PC-3 (cell line): ENCODE data around the gene PIGM. TPM values are rescaled to one million over a fixed set of nuclear protein-coding genes. Genes with fewer than 3 reads are reported as not detected.

Experiments used
- ATAC-seq: fragments of 200-7000 bp; cut with Tn5 transposase; 2 replicates; pipeline ENCODE4 v1.9.1; 2020; ENCODE audit warnings: mild to moderate bottlenecking, moderate library complexity
- BruUV-seq: library from RNA; stranded (reverse); fragments of 400-500 nt; replicated peaks from 2 replicates; lab custom pipeline; 2021; lab: Mats Ljungman, UMichigan
- CTCF ChIA-PET: fragments of 300-600 bp; sonication (Branson Sonifier 250); formaldehyde crosslinking; loops from one replicate; lab custom pipeline; 2022; ENCODE audit warnings: antibody characterized with exemption; lab: Charles Lee
- POLR2A ChIA-PET: fragments of 300-600 bp; sonication (Branson Sonifier 250); formaldehyde crosslinking; loops from one replicate; lab custom pipeline; 2022; ENCODE audit warnings: antibody characterized with exemption; ENCODE audit not compliant: unreplicated experiment; lab: Charles Lee
- DNase-seq: peaks from one replicate; pipeline ENCODE4 v3.0.0-alpha.2; 2015
- H2AFZ ChIP-seq: fragments of 300-600 bp; sonication (generic); 2 replicates; pipeline ENCODE4 v1.6.0; 2016; ENCODE audit warnings: antibody characterized with exemption, low read length
- H3F3A ChIP-seq: fragments of 300-600 bp; sonication (generic); one replicate; pipeline ENCODE4 v1.6.0; 2017; ENCODE audit warnings: antibody characterized with exemption, low read length, control low read depth, mild to moderate bottlenecking; ENCODE audit not compliant: unreplicated experiment
- H3K27ac ChIP-seq: fragments of 300-600 bp; sonication (generic); 2 replicates; pipeline ENCODE4 v1.5.1; 2016; ENCODE audit warnings: mild to moderate bottlenecking, low read length
- H3K27me3 ChIP-seq: fragments of 300-600 bp; sonication (generic); 2 replicates; pipeline ENCODE4 v1.6.1; 2016; ENCODE audit warnings: low read length, mixed read lengths
- H3K36me3 ChIP-seq: fragments of 300-600 bp; sonication (generic); 2 replicates; pipeline ENCODE4 v1.6.1; 2016; ENCODE audit warnings: low read depth, mixed run types, low read length, mixed read lengths
- H3K4me1 ChIP-seq: fragments of 300-600 bp; sonication (generic); 2 replicates; pipeline ENCODE4 v1.5.1; 2016; ENCODE audit warnings: low read length; ENCODE audit not compliant: insufficient read depth
- H3K4me2 ChIP-seq: fragments of 300-600 bp; sonication (generic); 2 replicates; pipeline ENCODE4 v1.6.0; 2016; ENCODE audit warnings: low read length
- H3K4me3 ChIP-seq: fragments of 300-600 bp; sonication (generic); 2 replicates; pipeline ENCODE4 v1.5.1; 2016; ENCODE audit warnings: mild to moderate bottlenecking, low read length, mixed read lengths
- H3K79me2 ChIP-seq: fragments of 300-600 bp; sonication (generic); 2 replicates; pipeline ENCODE4 v1.6.1; 2017; ENCODE audit warnings: low read length, mixed read lengths
- H3K9ac ChIP-seq: fragments of 300-600 bp; sonication (generic); 2 replicates; pipeline ENCODE4 v1.6.0; 2016; ENCODE audit warnings: mild to moderate bottlenecking, low read length
- H3K9me2 ChIP-seq: fragments of 300-600 bp; sonication (generic); replicated peaks from 2 replicates; pipeline ENCODE4 v1.6.1; 2016; ENCODE audit warnings: mixed run types, low read length, mixed read lengths
- H3K9me3 ChIP-seq: fragments of 300-600 bp; sonication (generic); 2 replicates; pipeline ENCODE4 v1.6.1; 2016; ENCODE audit warnings: low read length, mixed read lengths
- H4K20me1 ChIP-seq: fragments of 300-600 bp; sonication (generic); 2 replicates; pipeline ENCODE4 v1.6.1; 2016; ENCODE audit warnings: low read length, mixed read lengths
- EZH2 ChIP-seq: fragments of 300-600 bp; sonication (generic); IDR thresholded peaks from one replicate; pipeline ENCODE4 v1.6.1; 2017; ENCODE audit warnings: antibody characterized with exemption, mild to moderate bottlenecking, low read length; ENCODE audit not compliant: unreplicated experiment
- EZH2phosphoT487 ChIP-seq: fragments of 300-600 bp; sonication (generic); IDR thresholded peaks from 2 replicates; pipeline ENCODE4 v1.6.1; 2018; ENCODE audit warnings: mild to moderate bottlenecking, antibody characterized with exemption, low read length, borderline replicate concordance
- intact Hi-C: fragments of 100-400 bp; cut with micrococcal nuclease; formaldehyde crosslinking; loops from 2 replicates; pipeline ENCODE4 v1.9.0; 2023
- total RNA-seq: library from RNA; depleted of rRNA; stranded (reverse); fragments of >200 nt; gene quantifications from 2 replicates; pipeline ENCODE4 v1.2.3, GENCODE V29; 2014
- TF ChIP-seq, protein P1 (sequence below): fragments of 300-600 bp; sonication (generic); conservative IDR thresholded peaks from 2 replicates; pipeline ENCODE4 v1.5.1; 2017; ENCODE audit warnings: antibody characterized with exemption, low read depth, mild to moderate bottlenecking, low read length

PIGM gene
- total RNA-seq, 1 experiment from 2014 or later = 6.9 TPM

GRCh38 chr1:159989581-159989980 lies 42.2 kb downstream of the PIGM start:
- Histone ChIP-seq H3K9ac (no peak overlapping the region), H3K4me2 (no peak overlapping the region), H3K27ac (no peak overlapping the region), H3K4me3 (no peak overlapping the region), H4K20me1 (no peaks in the 10 kb centered on the region), H3K27me3 (no peaks in the 10 kb centered on the region), H3K9me3 (no peaks in the 10 kb centered on the region), H3K79me2 (no peaks in the 10 kb centered on the region), H3K9me2 (0 out of 2 replicates have a peak, but pooled peaks cover 8% of the 10 kb centered on the region), H3K36me3 (no peaks in the 10 kb centered on the region), H3F3A (no peaks in the 10 kb centered on the region), H2AFZ (no peak overlapping the region), H3K4me1 (peaks cover 19% of the 10 kb centered on the region)
- TF ChIP-seq EZH2 = no peak
- TF ChIP-seq, protein P1, sequence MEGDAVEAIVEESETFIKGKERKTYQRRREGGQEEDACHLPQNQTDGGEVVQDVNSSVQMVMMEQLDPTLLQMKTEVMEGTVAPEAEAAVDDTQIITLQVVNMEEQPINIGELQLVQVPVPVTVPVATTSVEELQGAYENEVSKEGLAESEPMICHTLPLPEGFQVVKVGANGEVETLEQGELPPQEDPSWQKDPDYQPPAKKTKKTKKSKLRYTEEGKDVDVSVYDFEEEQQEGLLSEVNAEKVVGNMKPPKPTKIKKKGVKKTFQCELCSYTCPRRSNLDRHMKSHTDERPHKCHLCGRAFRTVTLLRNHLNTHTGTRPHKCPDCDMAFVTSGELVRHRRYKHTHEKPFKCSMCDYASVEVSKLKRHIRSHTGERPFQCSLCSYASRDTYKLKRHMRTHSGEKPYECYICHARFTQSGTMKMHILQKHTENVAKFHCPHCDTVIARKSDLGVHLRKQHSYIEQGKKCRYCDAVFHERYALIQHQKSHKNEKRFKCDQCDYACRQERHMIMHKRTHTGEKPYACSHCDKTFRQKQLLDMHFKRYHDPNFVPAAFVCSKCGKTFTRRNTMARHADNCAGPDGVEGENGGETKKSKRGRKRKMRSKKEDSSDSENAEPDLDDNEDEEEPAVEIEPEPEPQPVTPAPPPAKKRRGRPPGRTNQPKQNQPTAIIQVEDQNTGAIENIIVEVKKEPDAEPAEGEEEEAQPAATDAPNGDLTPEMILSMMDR = no peak
- TF ChIP-seq EZH2phosphoT487 = no peak
- BruUV-seq = no TSS peak
- POLR2A ChIA-PET = no interaction called here
- intact Hi-C loops = no loop called here
- DNase-seq = peak; percentile 14
- peak; percentile 74 for ATAC-seq
- CTCF ChIA-PET = no interaction called here

DNA sequence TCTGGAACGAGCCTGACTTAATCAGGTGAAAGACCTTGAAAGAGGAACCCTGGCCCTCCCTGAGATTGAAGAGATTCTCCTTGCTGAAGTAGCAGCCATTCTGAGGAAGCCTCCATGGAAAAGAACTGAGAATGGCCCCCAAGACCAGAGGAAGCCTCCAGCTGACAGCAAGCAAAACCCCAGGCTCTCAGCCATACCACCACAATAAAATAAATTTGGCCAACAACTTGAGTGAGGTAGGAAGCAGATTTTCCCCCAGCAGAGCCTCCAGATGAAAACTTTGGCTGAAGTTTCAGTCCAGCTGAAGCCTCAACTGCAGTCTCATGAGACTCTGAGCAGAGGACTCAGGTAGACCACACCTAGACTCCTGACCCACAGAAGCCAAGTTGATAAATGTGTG lies 43.8 kb downstream of the PIGM start:
- intact Hi-C loops = no loop called here
- TF ChIP-seq EZH2phosphoT487 = no peak
- TF ChIP-seq EZH2 = no peak
- TF ChIP-seq, protein P1 = no peak
- CTCF ChIA-PET = no interaction called here
- Histone ChIP-seq H3K9me2 (0 out of 2 replicates have a peak, but pooled peaks cover 8% of the 10 kb centered on the region), H3K4me1 (peaks cover 19% of the 10 kb centered on the region), H3K27ac (no peak overlapping the region), H3K36me3 (no peaks in the 10 kb centered on the region), H4K20me1 (no peaks in the 10 kb centered on the region), H3K27me3 (peaks cover 7% of the 10 kb centered on the region; the same call in 1 of the 2 replicates), H3K9me3 (no peaks in the 10 kb centered on the region), H3K79me2 (no peaks in the 10 kb centered on the region), H3K4me2 (no peak overlapping the region), H3F3A (no peaks in the 10 kb centered on the region), H3K9ac (no peak overlapping the region), H3K4me3 (no peak overlapping the region), H2AFZ (no peak overlapping the region)
- DNase-seq = no peak
- POLR2A ChIA-PET = no interaction called here
- BruUV-seq = no TSS peak
- ATAC-seq = no peak

GRCh38 chr1:159987186-159987585 lies 44.6 kb downstream of the PIGM start:
- H2AFZ ChIP-seq = no peak overlapping the region
- peaks cover 8% of the 10 kb centered on the region; the same call in 1 of the 2 replicates for H3K27me3 ChIP-seq
- no peak overlapping the region for H3K9ac ChIP-seq
- TF ChIP-seq EZH2 (no peak), EZH2phosphoT487 (no peak)
- TF ChIP-seq, protein P1 = no peak
- H4K20me1 ChIP-seq = no peaks in the 10 kb centered on the region
- no peak overlapping the region for H3K4me2 ChIP-seq
- no peak overlapping the region for H3K27ac ChIP-seq
- peaks cover 19% of the 10 kb centered on the region for H3K4me1 ChIP-seq
- H3F3A ChIP-seq = no peaks in the 10 kb centered on the region
- H3K79me2 ChIP-seq = no peaks in the 10 kb centered on the region
- DNase-seq (no peak), ATAC-seq (no peak)
- intact Hi-C loops = no loop called here
- CTCF ChIA-PET = interaction anchor here (0.7 kb wide), 1 partner anchor 19 kb away, joined by 4 read pairs; no protein-coding TSS in a partner anchor
- BruUV-seq = no TSS peak
- H3K36me3 ChIP-seq = no peaks in the 10 kb centered on the region
- POLR2A ChIA-PET = no interaction called here
- no peak overlapping the region for H3K4me3 ChIP-seq
- H3K9me3 ChIP-seq = no peaks in the 10 kb centered on the region
- H3K9me2 ChIP-seq = 0 out of 2 replicates have a peak, but pooled peaks cover 8% of the 10 kb centered on the region
